ENCODE data around the gene COPZ1. TPM values are rescaled to one million over a fixed set of nuclear protein-coding genes. Genes with fewer than 3 reads are reported as not detected.

COPZ1 gene
- total RNA-seq, 1 donor from 2014 or later: 137 TPM

- TF ChIP-seq, protein P1, sequence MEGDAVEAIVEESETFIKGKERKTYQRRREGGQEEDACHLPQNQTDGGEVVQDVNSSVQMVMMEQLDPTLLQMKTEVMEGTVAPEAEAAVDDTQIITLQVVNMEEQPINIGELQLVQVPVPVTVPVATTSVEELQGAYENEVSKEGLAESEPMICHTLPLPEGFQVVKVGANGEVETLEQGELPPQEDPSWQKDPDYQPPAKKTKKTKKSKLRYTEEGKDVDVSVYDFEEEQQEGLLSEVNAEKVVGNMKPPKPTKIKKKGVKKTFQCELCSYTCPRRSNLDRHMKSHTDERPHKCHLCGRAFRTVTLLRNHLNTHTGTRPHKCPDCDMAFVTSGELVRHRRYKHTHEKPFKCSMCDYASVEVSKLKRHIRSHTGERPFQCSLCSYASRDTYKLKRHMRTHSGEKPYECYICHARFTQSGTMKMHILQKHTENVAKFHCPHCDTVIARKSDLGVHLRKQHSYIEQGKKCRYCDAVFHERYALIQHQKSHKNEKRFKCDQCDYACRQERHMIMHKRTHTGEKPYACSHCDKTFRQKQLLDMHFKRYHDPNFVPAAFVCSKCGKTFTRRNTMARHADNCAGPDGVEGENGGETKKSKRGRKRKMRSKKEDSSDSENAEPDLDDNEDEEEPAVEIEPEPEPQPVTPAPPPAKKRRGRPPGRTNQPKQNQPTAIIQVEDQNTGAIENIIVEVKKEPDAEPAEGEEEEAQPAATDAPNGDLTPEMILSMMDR (IDR thresholded peaks at IDR 0.05; ENCODE audit: unreplicated experiment): no peak
- Mint-ChIP-seq H3K4me3 (no peak overlapping the region), H3K9me3 (no peaks in the 10 kb centered on the region), H3K4me1 (peaks cover 58% of the 10 kb centered on the region), H3K36me3 (peaks cover 8% of the 10 kb centered on the region), H3K27me3 (ENCODE audit: low read depth) (no peaks in the 10 kb centered on the region), H3K27ac (peak overlapping the region; percentile 15)
- DNase-seq (ENCODE audit: low spot score in 2 of 2, unreplicated experiment in 2 of 2): no peak
Observed at GRCh38 chr12:54385251-54385914, 60.5 kb downstream of the COPZ1 start.

- DNase-seq (ENCODE audit: low spot score in 2 of 2, unreplicated experiment in 2 of 2): no peak
- Mint-ChIP-seq H3K4me3 (no peak overlapping the region), H3K4me1 (peaks cover 59% of the 10 kb centered on the region), H3K27ac (peak overlapping the region; percentile 90), H3K36me3 (peaks cover 8% of the 10 kb centered on the region), H3K9me3 (no peaks in the 10 kb centered on the region), H3K27me3 (ENCODE audit: low read depth) (no peaks in the 10 kb centered on the region)
- TF ChIP-seq, protein P1 (IDR thresholded peaks at IDR 0.05; ENCODE audit: unreplicated experiment): no peak
Observed at GRCh38 chr12:54386403-54387113, 61.6 kb downstream of the COPZ1 start.

DNA sequence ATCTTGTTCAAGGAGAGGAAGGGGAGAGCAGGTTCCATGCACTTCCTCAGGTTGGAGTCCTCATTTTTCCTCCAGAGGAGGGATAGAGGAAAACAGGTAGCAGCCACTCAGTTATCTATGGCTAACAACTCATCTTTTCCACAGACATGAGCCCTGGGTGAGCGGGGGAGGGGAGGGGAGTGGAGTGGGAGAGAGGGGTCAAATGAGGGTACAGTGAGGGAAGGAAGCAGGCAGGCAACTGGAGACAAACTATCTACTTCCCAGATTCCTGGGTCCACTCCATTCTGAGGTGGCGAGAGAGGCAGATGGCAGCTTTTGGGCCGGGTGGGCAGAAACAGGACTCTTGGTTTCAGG is 62.2 kb downstream of the COPZ1 start:
- peaks cover 8% of the 10 kb centered on the region for H3K36me3 Mint-ChIP-seq
- H3K27me3 Mint-ChIP-seq (ENCODE audit: low read depth): no peaks in the 10 kb centered on the region
- H3K9me3 Mint-ChIP-seq: no peaks in the 10 kb centered on the region
- peak overlapping the region; percentile 90 for H3K27ac Mint-ChIP-seq
- TF ChIP-seq, protein P1 (IDR thresholded peaks at IDR 0.05; ENCODE audit: unreplicated experiment): no peak
- no peak overlapping the region for H3K4me3 Mint-ChIP-seq
- DNase-seq (ENCODE audit: low spot score in 2 of 2, unreplicated experiment in 2 of 2): no peak
- H3K4me1 Mint-ChIP-seq: peaks cover 63% of the 10 kb centered on the region

- Mint-ChIP-seq H3K36me3 (peaks cover 3% of the 10 kb centered on the region), H3K27ac (peak overlapping the region; percentile 92), H3K27me3 (ENCODE audit: low read depth) (no peaks in the 10 kb centered on the region), H3K4me3 (no peak overlapping the region), H3K9me3 (no peaks in the 10 kb centered on the region), H3K4me1 (peaks cover 69% of the 10 kb centered on the region)
- DNase-seq (ENCODE audit: low spot score in 2 of 2, unreplicated experiment in 2 of 2): no peak
- TF ChIP-seq, protein P1 (IDR thresholded peaks at IDR 0.05; ENCODE audit: unreplicated experiment): no peak
Observed at GRCh38 chr12:54388237-54389133, 63.6 kb downstream of the COPZ1 start.

DNA sequence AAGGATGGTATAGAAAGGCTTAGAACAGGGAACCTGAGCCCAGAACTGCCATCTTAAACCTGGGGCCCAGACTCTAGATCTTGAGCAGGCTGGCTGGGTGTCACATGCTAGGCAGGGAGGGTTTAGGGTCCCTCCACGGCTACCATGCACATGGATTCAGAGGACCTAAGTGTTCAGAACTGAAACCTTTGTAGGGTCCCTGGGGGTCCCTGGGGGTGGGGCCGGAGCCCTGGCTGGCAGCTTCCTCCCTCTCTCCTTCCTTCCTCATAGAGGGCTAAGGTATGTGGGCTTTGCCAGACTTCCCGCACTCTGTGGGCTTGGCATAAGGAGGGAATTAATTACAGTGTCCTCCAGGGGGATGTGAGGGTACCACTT is 64.2 kb downstream of the COPZ1 start:
- TF ChIP-seq, protein P1 (IDR thresholded peaks at IDR 0.05; ENCODE audit: unreplicated experiment): no peak
- Mint-ChIP-seq H3K9me3 (no peaks in the 10 kb centered on the region), H3K4me3 (peak overlapping the region; percentile 89), H3K27me3 (ENCODE audit: low read depth) (no peaks in the 10 kb centered on the region), H3K4me1 (peaks cover 66% of the 10 kb centered on the region), H3K36me3 (no peaks in the 10 kb centered on the region), H3K27ac (peak overlapping the region; percentile 92)
- DNase-seq (ENCODE audit: low spot score in 2 of 2, unreplicated experiment in 2 of 2): no peak
